Measurements from ENCODE around the gene SRPK1. TPM values are rescaled to one million over a fixed set of nuclear protein-coding genes. Genes with fewer than 3 reads are reported as not detected.
A peak's percentile ranks its signal among the peaks of the same experiment; 100 is the strongest.

SRPK1 gene
- total and polyA plus RNA-seq, 2 of the 13 experiments (the other 11 are each of a cell fraction or from before 2014, with no cell fraction given) = 56.4 to 142 TPM

GRCh38 chr6:35919827-35920751 lies 809 bp downstream of the SRPK1 start (continued):
- TF ChIP-seq, protein P1, sequence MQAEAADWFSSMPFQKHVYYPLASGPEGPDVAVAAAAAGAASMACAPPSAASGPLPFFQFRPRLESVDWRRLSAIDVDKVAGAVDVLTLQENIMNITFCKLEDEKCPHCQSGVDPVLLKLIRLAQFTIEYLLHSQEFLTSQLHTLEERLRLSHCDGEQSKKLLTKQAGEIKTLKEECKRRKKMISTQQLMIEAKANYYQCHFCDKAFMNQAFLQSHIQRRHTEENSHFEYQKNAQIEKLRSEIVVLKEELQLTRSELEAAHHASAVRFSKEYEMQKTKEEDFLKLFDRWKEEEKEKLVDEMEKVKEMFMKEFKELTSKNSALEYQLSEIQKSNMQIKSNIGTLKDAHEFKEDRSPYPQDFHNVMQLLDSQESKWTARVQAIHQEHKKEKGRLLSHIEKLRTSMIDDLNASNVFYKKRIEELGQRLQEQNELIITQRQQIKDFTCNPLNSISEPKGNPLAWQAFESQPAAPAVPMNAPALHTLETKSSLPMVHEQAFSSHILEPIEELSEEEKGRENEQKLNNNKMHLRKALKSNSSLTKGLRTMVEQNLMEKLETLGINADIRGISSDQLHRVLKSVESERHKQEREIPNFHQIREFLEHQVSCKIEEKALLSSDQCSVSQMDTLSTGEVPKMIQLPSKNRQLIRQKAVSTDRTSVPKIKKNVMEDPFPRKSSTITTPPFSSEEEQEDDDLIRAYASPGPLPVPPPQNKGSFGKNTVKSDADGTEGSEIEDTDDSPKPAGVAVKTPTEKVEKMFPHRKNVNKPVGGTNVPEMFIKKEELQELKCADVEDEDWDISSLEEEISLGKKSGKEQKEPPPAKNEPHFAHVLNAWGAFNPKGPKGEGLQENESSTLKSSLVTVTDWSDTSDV (CRISPR knock-in tag; IDR thresholded peaks at IDR 0.05) = 0 out of 2 replicates have a peak, but pooled peaks have one; percentile 56
- TF ChIP-seq PHF20 (CRISPR knock-in tag; IDR thresholded peaks at IDR 0.05) = no peak; the same call in 1 of the 2 replicates
- TF ChIP-seq, protein P2, sequence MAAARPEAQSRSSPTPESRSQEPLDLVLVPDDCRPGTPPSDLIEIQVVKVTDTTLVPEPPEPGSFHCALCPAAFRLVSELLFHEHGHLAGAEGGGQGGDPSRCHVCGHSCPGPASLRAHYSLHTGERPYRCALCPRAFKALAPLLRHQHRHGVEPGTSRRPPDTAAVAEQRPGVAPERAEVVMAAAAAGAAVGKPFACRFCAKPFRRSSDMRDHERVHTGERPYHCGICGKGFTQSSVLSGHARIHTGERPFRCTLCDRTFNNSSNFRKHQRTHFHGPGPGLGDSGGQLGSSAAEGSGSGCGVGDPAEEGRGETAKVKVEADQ (CRISPR knock-in tag; IDR thresholded peaks at IDR 0.05; ENCODE audit: borderline replicate concordance) = no peak
- no peak for TF ChIP-seq CBX5 (CRISPR knock-in tag; IDR thresholded peaks at IDR 0.05; ENCODE audit: borderline replicate concordance)
- no peak for TF ChIP-seq TBP (CRISPR knock-in tag; IDR thresholded peaks at IDR 0.05)
- no peak for TF ChIP-seq SP140L (CRISPR knock-in tag; IDR thresholded peaks at IDR 0.05; ENCODE audit: borderline replicate concordance)
- no peak for TF ChIP-seq ZNF512B (CRISPR knock-in tag; IDR thresholded peaks at IDR 0.05; ENCODE audit: borderline replicate concordance)
- peak; percentile 66 for TF ChIP-seq CCDC6 (CRISPR knock-in tag; IDR thresholded peaks at IDR 0.05)
- TF ChIP-seq TEAD3 (CRISPR knock-in tag; optimal IDR thresholded peaks at IDR 0.05; ENCODE audit: borderline replicate concordance) = no peak
- no peak for TF ChIP-seq CHCHD3 (CRISPR knock-in tag; IDR thresholded peaks at IDR 0.05)
- no peak for TF ChIP-seq RBFOX2 (IDR thresholded peaks at IDR 0.05; ENCODE audit: low read depth, low read length)
- TF ChIP-seq HMG20B (CRISPR knock-in tag; conservative IDR thresholded peaks at IDR 0.05) = no peak
- TF ChIP-seq PPARG (CRISPR knock-in tag; conservative IDR thresholded peaks at IDR 0.05) = no peak
- no peak; the same call in 1 of the 2 replicates for TF ChIP-seq ZNF34 (CRISPR knock-in tag; IDR thresholded peaks at IDR 0.05; ENCODE audit: borderline replicate concordance)
- no peak for TF ChIP-seq RARG (CRISPR knock-in tag; IDR thresholded peaks at IDR 0.05; ENCODE audit: low read depth)
- TF ChIP-seq ZFP1 (CRISPR knock-in tag; IDR thresholded peaks at IDR 0.05) = no peak
- TF ChIP-seq MYNN (CRISPR knock-in tag; IDR thresholded peaks at IDR 0.05; ENCODE audit: low read depth) = peak; percentile 88; the same call in 1 of the 2 replicates
- no peak for TF ChIP-seq ZNF484 (CRISPR knock-in tag; IDR thresholded peaks at IDR 0.05; ENCODE audit: borderline replicate concordance, low read depth)
- TF ChIP-seq, protein P3, sequence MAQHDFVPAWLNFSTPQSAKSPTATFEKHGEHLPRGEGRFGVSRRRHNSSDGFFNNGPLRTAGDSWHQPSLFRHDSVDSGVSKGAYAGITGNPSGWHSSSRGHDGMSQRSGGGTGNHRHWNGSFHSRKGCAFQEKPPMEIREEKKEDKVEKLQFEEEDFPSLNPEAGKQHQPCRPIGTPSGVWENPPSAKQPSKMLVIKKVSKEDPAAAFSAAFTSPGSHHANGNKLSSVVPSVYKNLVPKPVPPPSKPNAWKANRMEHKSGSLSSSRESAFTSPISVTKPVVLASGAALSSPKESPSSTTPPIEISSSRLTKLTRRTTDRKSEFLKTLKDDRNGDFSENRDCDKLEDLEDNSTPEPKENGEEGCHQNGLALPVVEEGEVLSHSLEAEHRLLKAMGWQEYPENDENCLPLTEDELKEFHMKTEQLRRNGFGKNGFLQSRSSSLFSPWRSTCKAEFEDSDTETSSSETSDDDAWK (CRISPR knock-in tag; IDR thresholded peaks at IDR 0.05) = no peak
- peak; percentile 21 for TF ChIP-seq ZNF607 (CRISPR knock-in tag; IDR thresholded peaks at IDR 0.05; ENCODE audit: borderline replicate concordance)
- TF ChIP-seq KLF13 (CRISPR knock-in tag; IDR thresholded peaks at IDR 0.05) = peak; percentile 94; the same call in 1 of the 2 replicates
- 0 out of 2 replicates have a peak, but pooled peaks have one; percentile 29 for TF ChIP-seq ZNF557 (CRISPR knock-in tag; IDR thresholded peaks at IDR 0.05)

Data from HepG2 (cell line).